CD8-positive, alpha-beta memory T cell (primary cell): ENCODE results near the gene HTR6. TPM values are rescaled to one million over a fixed set of nuclear protein-coding genes. Genes with fewer than 3 reads are reported as not detected.
A peak's percentile ranks its signal among the peaks of the same experiment; 100 is the strongest.

Experiments used
- CTCF ChIA-PET: fragments of 350-600 bp; sonication (Branson Sonifier 250); formaldehyde crosslinking; loops from one replicate; lab custom pipeline; 2021; ENCODE audit warnings: antibody characterized with exemption; lab: Charles Lee
- POLR2A ChIA-PET: fragments of 350-600 bp; sonication (Branson Sonifier 250); formaldehyde crosslinking; loops from one replicate; lab custom pipeline; 2021; ENCODE audit warnings: antibody characterized with exemption; lab: Charles Lee
- DNase-seq, 5 donors: peaks; one replicate each; pipeline versions ENCODE4 v3.0.0 to v3.0.0-alpha.2; 2020 to 2022; ENCODE audit warnings: mixed read lengths in 1 of 5
- H3K27ac ChIP-seq: one replicate; pipeline ENCODE4 v1.7.0; 2013; ENCODE audit warnings: low read depth, mild to moderate bottlenecking, low read length, moderate library complexity
- H3K27me3 ChIP-seq: 2 replicates; pipeline ENCODE4 v1.7.0; 2013; ENCODE audit warnings: low read length, mild to moderate bottlenecking; ENCODE audit not compliant: insufficient read depth, poor library complexity, severe bottlenecking
- H3K36me3 ChIP-seq: 2 replicates; pipeline ENCODE4 v1.7.0; 2013; ENCODE audit warnings: mild to moderate bottlenecking, low read length, moderate library complexity; ENCODE audit not compliant: insufficient read depth
- H3K4me1 ChIP-seq: 2 replicates; pipeline ENCODE4 v1.7.0; 2013; ENCODE audit warnings: mild to moderate bottlenecking, low read length, moderate library complexity; ENCODE audit not compliant: insufficient read depth
- H3K4me3 ChIP-seq: 2 replicates; pipeline ENCODE4 v1.7.0; 2013; ENCODE audit warnings: mild to moderate bottlenecking, low read length
- H3K9me3 ChIP-seq: 2 replicates; pipeline ENCODE4 v1.7.0; 2013; ENCODE audit warnings: mild to moderate bottlenecking, low read length
- H3K27ac Mint-ChIP-seq, 8 donors: one replicate each; pipeline ENCODE4 v1.8.0; 2020 to 2021; ENCODE audit warnings: mixed read lengths in 8 of 8, mild to moderate bottlenecking in 6 of 8, inconsistent platforms in 3 of 8, moderate library complexity in 3 of 8
- H3K27me3 Mint-ChIP-seq, 2 donors: one replicate each; pipeline ENCODE4 v1.8.0; 2020 to 2021; ENCODE audit warnings: mixed read lengths in 2 of 2, mild to moderate bottlenecking in 1 of 2, moderate library complexity in 1 of 2
- H3K36me3 Mint-ChIP-seq, 3 donors: one replicate each; pipeline ENCODE4 v1.8.0; 2020 to 2021; ENCODE audit warnings: mixed read lengths in 3 of 3, inconsistent platforms in 1 of 3, mild to moderate bottlenecking in 1 of 3
- H3K4me1 Mint-ChIP-seq, 3 donors: one replicate each; pipeline ENCODE4 v1.8.0; 2020 to 2021; ENCODE audit warnings: mixed read lengths in 3 of 3, inconsistent platforms in 1 of 3, mild to moderate bottlenecking in 1 of 3
- H3K4me3 Mint-ChIP-seq, 7 donors: one replicate each; pipeline ENCODE4 v1.8.0; 2020 to 2021; ENCODE audit warnings: mixed read lengths in 7 of 7, mild to moderate bottlenecking in 6 of 7, moderate library complexity in 4 of 7, inconsistent platforms in 2 of 7
- H3K9me3 Mint-ChIP-seq, 5 donors: one replicate each; pipeline ENCODE4 v1.8.0; 2020 to 2022; ENCODE audit warnings: mixed read lengths in 5 of 5, mild to moderate bottlenecking in 3 of 5, moderate library complexity in 2 of 5, inconsistent platforms in 1 of 5
- polyA plus RNA-seq: library from polyadenylated mRNA; unstranded; fragments of 300-500 nt; fragmentation: Illumina TruSeq; gene quantifications from one replicate; pipeline ENCODE4 v1.2.3, GENCODE V29; 2021
- total RNA-seq, 2 experiments: library from RNA; stranded (reverse); gene quantifications; one replicate each; pipeline ENCODE4 v1.2.3, GENCODE V29; 2021

HTR6 gene
- total and polyA plus RNA-seq, 3 experiments from 2014 or later: not detected

- Mint-ChIP-seq H3K9me3 (peaks cover 0 to 4% (median 0%) of the 10 kb centered on the region in 5 donors), H3K36me3 (peaks cover 6 to 27% (median 6%) of the 10 kb centered on the region in 3 donors), H3K27me3 (no peaks in the 10 kb centered on the region), H3K4me3 (peak overlapping the region; percentile 0 to 83 (median 63)), H3K27ac (peak overlapping the region; percentile 48 to 98 (median 94)), H3K4me1 (peaks cover 19 to 56% (median 47%) of the 10 kb centered on the region in 3 donors)
- CTCF ChIA-PET: interaction anchor here (0.9 to 2.7 kb wide), 4 partner anchors 16 to 27 kb away, joined by 3 to 9 read pairs (median 8); no protein-coding TSS in a partner anchor
- Histone ChIP-seq H3K4me1 (peaks cover 48% of the 10 kb centered on the region), H3K4me3 (peak overlapping the region; percentile 29), H3K27me3 (no peaks in the 10 kb centered on the region), H3K27ac (peak overlapping the region; percentile 74), H3K9me3 (peaks cover 6% of the 10 kb centered on the region), H3K36me3 (no peaks in the 10 kb centered on the region)
- peak in 3 of 5 donors; percentile 18 to 67 (median 49) for DNase-seq
- POLR2A ChIA-PET: no interaction called here
Observed at GRCh38 chr1:19688041-19688842, 23.6 kb downstream of the HTR6 start.

GRCh38 chr1:19689085-19689757 lies 24.5 kb downstream of the HTR6 start:
- Mint-ChIP-seq H3K4me1 (peaks cover 19 to 56% (median 47%) of the 10 kb centered on the region in 3 donors), H3K36me3 (peaks cover 6 to 34% (median 7%) of the 10 kb centered on the region in 3 donors), H3K27ac (peak overlapping the region; percentile 48 to 98 (median 94)), H3K4me3 (peak overlapping the region in 3 of 7 donors; percentile 64 to 83 (median 70)), H3K9me3 (peaks cover 0 to 4% (median 0%) of the 10 kb centered on the region in 5 donors), H3K27me3 (no peaks in the 10 kb centered on the region)
- DNase-seq: no peak
- peaks cover 6% of the 10 kb centered on the region for H3K9me3 ChIP-seq
- ChIA-PET CTCF (interaction anchor here (2.7 to 6.1 kb wide), 2 partner anchors 15 to 28 kb away, joined by 9 to 28 read pairs; no protein-coding TSS in a partner anchor), POLR2A (no interaction called here)
- no peak overlapping the region for H3K4me3 ChIP-seq
- no peaks in the 10 kb centered on the region for H3K27me3 ChIP-seq
- H3K27ac ChIP-seq: peak overlapping the region; percentile 74
- H3K36me3 ChIP-seq: no peaks in the 10 kb centered on the region
- peaks cover 48% of the 10 kb centered on the region for H3K4me1 ChIP-seq

GRCh38 chr1:19689856-19690255 lies 25.2 kb downstream of the HTR6 start:
- Histone ChIP-seq H3K9me3 (peaks cover 6% of the 10 kb centered on the region), H3K27ac (no peak overlapping the region), H3K4me3 (no peak overlapping the region), H3K27me3 (no peaks in the 10 kb centered on the region), H3K4me1 (peaks cover 48% of the 10 kb centered on the region), H3K36me3 (no peaks in the 10 kb centered on the region)
- ChIA-PET CTCF (interaction anchor here (2.7 to 6.1 kb wide), 2 partner anchors 14 to 28 kb away, joined by 9 to 28 read pairs; no protein-coding TSS in a partner anchor), POLR2A (no interaction called here)
- no peak for DNase-seq
- Mint-ChIP-seq H3K4me3 (peak overlapping the region in 4 of 7 donors; percentile 7 to 78 (median 52)), H3K36me3 (peaks cover 6 to 41% (median 9%) of the 10 kb centered on the region in 3 donors), H3K27me3 (no peaks in the 10 kb centered on the region), H3K9me3 (peaks cover 0 to 4% (median 0%) of the 10 kb centered on the region in 5 donors), H3K4me1 (peaks cover 19 to 56% (median 47%) of the 10 kb centered on the region in 3 donors), H3K27ac (peak overlapping the region in 7 of 8 donors; percentile 47 to 98 (median 94))

- H3K36me3 ChIP-seq: no peaks in the 10 kb centered on the region
- ChIA-PET CTCF (interaction anchor here (2.7 to 6.1 kb wide), 2 partner anchors 14 to 29 kb away, joined by 9 to 28 read pairs; no protein-coding TSS in a partner anchor), POLR2A (interaction anchor here (0.5 kb wide), 1 partner anchor 226 kb away, joined by 4 read pairs; no protein-coding TSS in a partner anchor)
- H3K27me3 ChIP-seq: no peaks in the 10 kb centered on the region
- no peak for DNase-seq
- peaks cover 6 to 46% (median 9%) of the 10 kb centered on the region in 3 donors for H3K36me3 Mint-ChIP-seq
- H3K4me1 ChIP-seq: peaks cover 48% of the 10 kb centered on the region
- H3K9me3 Mint-ChIP-seq: peaks cover 0 to 4% (median 0%) of the 10 kb centered on the region in 5 donors
- peak overlapping the region in 7 of 8 donors; percentile 39 to 98 (median 87) for H3K27ac Mint-ChIP-seq
- no peak overlapping the region for H3K4me3 ChIP-seq
- H3K27me3 Mint-ChIP-seq: no peaks in the 10 kb centered on the region
- H3K4me3 Mint-ChIP-seq: peak overlapping the region in 2 of 7 donors; percentile 61 to 78
- H3K4me1 Mint-ChIP-seq: peaks cover 19 to 56% (median 47%) of the 10 kb centered on the region in 3 donors
- no peak overlapping the region for H3K27ac ChIP-seq
- peaks cover 6% of the 10 kb centered on the region for H3K9me3 ChIP-seq
Observed at GRCh38 chr1:19690342-19690741, 25.7 kb downstream of the HTR6 start.

- Histone ChIP-seq H3K9me3 (peaks cover 6% of the 10 kb centered on the region), H3K4me1 (peaks cover 13% of the 10 kb centered on the region), H3K27ac (no peak overlapping the region), H3K36me3 (no peaks in the 10 kb centered on the region), H3K27me3 (no peaks in the 10 kb centered on the region), H3K4me3 (no peak overlapping the region)
- ChIA-PET POLR2A (no interaction called here), CTCF (interaction anchor here (0.7 to 6.1 kb wide), 3 partner anchors 10 to 32 kb away, joined by 3 to 28 read pairs (median 4); no protein-coding TSS in a partner anchor)
- Mint-ChIP-seq H3K4me1 (peaks cover 5 to 21% (median 18%) of the 10 kb centered on the region in 3 donors), H3K27me3 (no peaks in the 10 kb centered on the region), H3K36me3 (peaks cover 6 to 62% (median 14%) of the 10 kb centered on the region in 3 donors), H3K4me3 (no peak overlapping the region), H3K9me3 (peaks cover 0 to 2% (median 0%) of the 10 kb centered on the region in 5 donors), H3K27ac (peak overlapping the region in 2 of 8 donors; percentile 6 to 23)
- no peak for DNase-seq
Observed at GRCh38 chr1:19694298-19694697, 29.6 kb downstream of the HTR6 start.

- H3K27ac Mint-ChIP-seq: peak overlapping the region in 2 of 8 donors; percentile 36 to 89
- ChIA-PET CTCF (interaction anchor here (0.7 kb wide), 1 partner anchor 9 kb away, joined by 3 read pairs; no protein-coding TSS in a partner anchor), POLR2A (no interaction called here)
- H3K9me3 ChIP-seq: no peaks in the 10 kb centered on the region
- H3K9me3 Mint-ChIP-seq: no peaks in the 10 kb centered on the region
- no peaks in the 10 kb centered on the region for H3K4me1 ChIP-seq
- H3K4me1 Mint-ChIP-seq: peaks cover 0 to 11% (median 6%) of the 10 kb centered on the region in 3 donors
- H3K36me3 Mint-ChIP-seq: peaks cover 6 to 69% (median 14%) of the 10 kb centered on the region in 3 donors
- no peak overlapping the region for H3K4me3 ChIP-seq
- no peaks in the 10 kb centered on the region for H3K27me3 Mint-ChIP-seq
- H3K27me3 ChIP-seq: no peaks in the 10 kb centered on the region
- H3K36me3 ChIP-seq: no peaks in the 10 kb centered on the region
- no peak for DNase-seq
- no peak overlapping the region for H3K27ac ChIP-seq
- no peak overlapping the region for H3K4me3 Mint-ChIP-seq
Observed at GRCh38 chr1:19695772-19696171, 31.1 kb downstream of the HTR6 start.

GRCh38 chr1:19696820-19697219 lies 32.1 kb downstream of the HTR6 start:
- no peaks in the 10 kb centered on the region for H3K36me3 ChIP-seq

More at GRCh38 chr1:19696820-19697219, 32.1 kb downstream of the HTR6 start:
- no peaks in the 10 kb centered on the region for H3K27me3 ChIP-seq
- no peak overlapping the region for H3K27ac ChIP-seq
- no peak for DNase-seq
- H3K4me3 ChIP-seq: no peak overlapping the region
- H3K27ac Mint-ChIP-seq: peak overlapping the region in 1 of 8 donors; percentile 29
- H3K27me3 Mint-ChIP-seq: no peaks in the 10 kb centered on the region
- H3K36me3 Mint-ChIP-seq: peaks cover 5 to 67% (median 9%) of the 10 kb centered on the region in 3 donors
- ChIA-PET CTCF (interaction anchor here (1.2 kb wide), 1 partner anchor 35 kb away, joined by 3 read pairs; no protein-coding TSS in a partner anchor), POLR2A (no interaction called here)
- H3K4me1 ChIP-seq: no peaks in the 10 kb centered on the region
- H3K4me1 Mint-ChIP-seq: peaks cover 0 to 4% (median 0%) of the 10 kb centered on the region in 3 donors
- H3K9me3 Mint-ChIP-seq: no peaks in the 10 kb centered on the region
- H3K4me3 Mint-ChIP-seq: no peak overlapping the region
- no peaks in the 10 kb centered on the region for H3K9me3 ChIP-seq
